B cell (primary cell): ENCODE data around the gene SPECC1L. TPM values are rescaled to one million over a fixed set of nuclear protein-coding genes. Genes with fewer than 3 reads are reported as not detected.

Experiments
- ATAC-seq: fragments of 200-7000 bp; cut with Tn5 transposase; one replicate; pipeline ENCODE4 v1.10.0; 2021; ENCODE audit warnings: low read depth, mild to moderate bottlenecking, moderate number of reproducible peaks, moderate library complexity
- CTCF ChIA-PET: fragments of 350-600 bp; sonication (Branson Sonifier 250); formaldehyde crosslinking; loops from one replicate; lab custom pipeline; 2021; ENCODE audit warnings: antibody characterized with exemption, inconsistent platforms; lab: Charles Lee
- POLR2A ChIA-PET: fragments of 350-600 bp; sonication (Branson Sonifier 250); formaldehyde crosslinking; loops from one replicate; lab custom pipeline; 2021; ENCODE audit warnings: antibody characterized with exemption; lab: Charles Lee
- DNase-seq: peaks from one replicate; pipeline ENCODE4 v3.0.0; 2013
- H2AFZ ChIP-seq: 2 replicates; pipeline ENCODE4 v1.6.1; 2012; ENCODE audit warnings: mild to moderate bottlenecking, low read depth, low read length; ENCODE audit not compliant: insufficient read depth, poor library complexity, severe bottlenecking
- H3K27ac ChIP-seq, 2 donors: 1 replicate in 1 of 2; 2 replicates in 1 of 2; pipeline ENCODE4 v1.5.1; 2012 to 2013; ENCODE audit warnings: low read length in 2 of 2, mild to moderate bottlenecking in 2 of 2, moderate library complexity in 1 of 2
- H3K27me3 ChIP-seq, 4 experiments: fragments of 200-600 bp in 1 of 4; sonication (generic) in 1 of 4; replicated peaks in 1 of 4; 1 replicate in 2 of 4; 2 replicates in 2 of 4; pipeline versions ENCODE4 v1.6.1 to v1.7.0; 2013 to 2016; ENCODE audit warnings: low read length in 3 of 4, mild to moderate bottlenecking in 2 of 4, mixed read lengths in 1 of 4, moderate library complexity in 1 of 4; ENCODE audit not compliant: insufficient read depth in 4 of 4, control insufficient read depth in 3 of 4; ENCODE audit errors: control extremely low read depth in 1 of 4
- H3K36me3 ChIP-seq, 2 experiments: replicated peaks in 1 of 2; 1 replicate in 1 of 2; 2 replicates in 1 of 2; pipeline versions ENCODE4 v1.6.1 to v1.7.1; 2013; ENCODE audit warnings: low read length in 1 of 2; ENCODE audit not compliant: insufficient read depth in 2 of 2, control insufficient read depth in 1 of 2; ENCODE audit errors: control extremely low read depth in 1 of 2, extremely low read depth in 1 of 2
- H3K4me1 ChIP-seq, 2 donors: fragments of 200-600 bp in 1 of 2; sonication (generic) in 1 of 2; 1 replicate in 1 of 2; 2 replicates in 1 of 2; pipeline versions ENCODE4 v1.5.1 to v1.6.1; 2013 to 2017; ENCODE audit warnings: low read length in 2 of 2; ENCODE audit not compliant: control insufficient read depth in 2 of 2, insufficient read depth in 2 of 2
- H3K4me2 ChIP-seq: replicated peaks from 2 replicates; pipeline ENCODE3; 2012; ENCODE audit warnings: mild to moderate bottlenecking, low read depth, low read length; ENCODE audit not compliant: poor library complexity, severe bottlenecking
- H3K4me3 ChIP-seq, 5 experiments: fragments of 200-600 bp in 1 of 5; sonication (generic) in 1 of 5; 1 replicate in 3 of 5; 2 replicates in 2 of 5; pipeline versions ENCODE4 v1.5.1 to v1.7.0; 2011 to 2016; ENCODE audit warnings: low read length in 4 of 5, mild to moderate bottlenecking in 4 of 5, low read depth in 2 of 5, control low read depth in 1 of 5, moderate library complexity in 1 of 5; ENCODE audit not compliant: insufficient read depth in 1 of 5; ENCODE audit errors: control extremely low read depth in 1 of 5, extremely low read depth in 1 of 5
- H3K79me2 ChIP-seq: fragments of 200-600 bp; sonication (generic); one replicate; pipeline ENCODE4 v1.6.0; 2016; ENCODE audit warnings: low read length; ENCODE audit not compliant: control insufficient read depth, insufficient read depth
- H3K9ac ChIP-seq: fragments of 200-600 bp; sonication (generic); 2 replicates; pipeline ENCODE4 v1.6.1; 2017; ENCODE audit warnings: mild to moderate bottlenecking, low read length, moderate library complexity
- H3K9me3 ChIP-seq, 3 donors: one replicate each; pipeline versions ENCODE4 v1.6.1 to v1.7.1; 2013; ENCODE audit warnings: low read length in 2 of 3; ENCODE audit not compliant: control insufficient read depth in 2 of 3, insufficient read depth in 1 of 3; ENCODE audit errors: control extremely low read depth in 1 of 3
- H4K20me1 ChIP-seq: 2 replicates; pipeline ENCODE4 v1.6.0; 2012; ENCODE audit warnings: mild to moderate bottlenecking, low read length; ENCODE audit not compliant: insufficient read depth, control insufficient read depth, poor library complexity, severe bottlenecking
- H3K27ac Mint-ChIP-seq: one replicate; pipeline ENCODE4 v1.8.0; 2021; ENCODE audit warnings: mixed read lengths
- H3K27me3 Mint-ChIP-seq: one replicate; pipeline ENCODE4 v1.8.0; 2021; ENCODE audit warnings: mixed read lengths
- H3K4me1 Mint-ChIP-seq: one replicate; pipeline ENCODE4 v1.8.0; 2021; ENCODE audit warnings: mixed read lengths
- H3K4me3 Mint-ChIP-seq: one replicate; pipeline ENCODE4 v1.8.0; 2021; ENCODE audit warnings: mixed read lengths
- H3K9me3 Mint-ChIP-seq: one replicate; pipeline ENCODE4 v1.8.0; 2022; ENCODE audit warnings: mixed read lengths; ENCODE audit not compliant: insufficient read depth
- CTCF ChIP-seq: fragments of 200-600 bp; IDR thresholded peaks from one replicate; pipeline ENCODE4 v1.8.0; 2022; ENCODE audit warnings: antibody characterized with exemption, mild to moderate bottlenecking
- EZH2 ChIP-seq: IDR thresholded peaks from 2 replicates; pipeline ENCODE4 v1.6.1; 2012; ENCODE audit warnings: borderline replicate concordance, low read depth, mild to moderate bottlenecking, moderate library complexity, low read length; ENCODE audit not compliant: insufficient read depth, poor library complexity, severe bottlenecking
- WGBS: methylation state at CpG from one replicate; pipeline ENCODE4 v1.1.5; 2013; ENCODE audit warnings: missing lambda C conversion rate; ENCODE audit not compliant: insufficient coverage; 5-methylcytosine and 5-hydroxymethylcytosine counted together
- intact Hi-C: fragments of 100-400 bp; cut with micrococcal nuclease; formaldehyde crosslinking; loops from one replicate; pipeline ENCODE4 v1.10.0; 2022
- polyA plus RNA-seq: library from polyadenylated mRNA; depleted of rRNA; stranded (reverse); fragments of >200 nt; gene quantifications from 2 replicates; pipeline ENCODE4 v1.2.3, GENCODE V29; 2012
- total RNA-seq, 2 donors: library from RNA; stranded (reverse); fragments of 120-200 nt in 1 of 2; gene quantifications; 1 replicate in 1 of 2; 2 replicates in 1 of 2; pipeline versions ENCODE4 v1.2.3 to v1.2.4, GENCODE V29; 2013 to 2022

SPECC1L gene
- total and polyA plus RNA-seq, 2 donors (not counting 1 experiment from before 2014, with no cell fraction given) = 14.4 to 85.3 TPM

GRCh38 chr22:24407884-24408283 is 137.3 kb downstream of the SPECC1L start:
- Mint-ChIP-seq H3K4me1 (peaks cover 10% of the 10 kb centered on the region), H3K9me3 (no peaks in the 10 kb centered on the region), H3K4me3 (no peak overlapping the region), H3K27me3 (no peaks in the 10 kb centered on the region), H3K27ac (peak overlapping the region; percentile 78)
- no peaks in the 10 kb centered on the region for H4K20me1 ChIP-seq
- H3K9me3 ChIP-seq = no peaks in the 10 kb centered on the region
- no peak overlapping the region for H2AFZ ChIP-seq
- DNase-seq (no peak), ATAC-seq (no peak)
- intact Hi-C loops = no loop called here
- TF ChIP-seq CTCF = no peak
- no peak for TF ChIP-seq EZH2
- H3K4me1 ChIP-seq = peaks cover 0 to 13% of the 10 kb centered on the region in 2 donors
- 100% methylated on average over 1 of the region's 4 CpGs for WGBS
- H3K79me2 ChIP-seq = peaks cover 9% of the 10 kb centered on the region
- H3K9ac ChIP-seq = no peak overlapping the region
- no peak overlapping the region for H3K27ac ChIP-seq
- H3K27me3 ChIP-seq = no peaks in the 10 kb centered on the region
- CTCF ChIA-PET = no interaction called here
- H3K4me2 ChIP-seq = no peak overlapping the region
- H3K4me3 ChIP-seq = no peak overlapping the region
- peaks cover 3 to 59% of the 10 kb centered on the region in 2 experiments for H3K36me3 ChIP-seq
- POLR2A ChIA-PET = no interaction called here

GRCh38 chr22:24408630-24409029 is 138.0 kb downstream of the SPECC1L start:
- H4K20me1 ChIP-seq = no peaks in the 10 kb centered on the region
- H3K4me2 ChIP-seq = no peak overlapping the region
- no peaks in the 10 kb centered on the region for H3K9me3 Mint-ChIP-seq
- H3K27ac ChIP-seq = no peak overlapping the region
- ChIA-PET POLR2A (no interaction called here), CTCF (interaction anchor here (0.9 to 1.0 kb wide), 2 partner anchors 13 to 56 kb away, joined by 3 read pairs; no protein-coding TSS in a partner anchor)
- WGBS = 94% methylated on average over 6 of the region's 7 CpGs
- H3K9me3 ChIP-seq = no peaks in the 10 kb centered on the region
- TF ChIP-seq CTCF (no peak), EZH2 (no peak)
- no peak overlapping the region for H2AFZ ChIP-seq
- H3K4me1 ChIP-seq = peaks cover 0 to 11% of the 10 kb centered on the region in 2 donors
- H3K27ac Mint-ChIP-seq = no peak overlapping the region
- H3K4me3 ChIP-seq = no peak overlapping the region
- H3K4me1 Mint-ChIP-seq = peaks cover 4% of the 10 kb centered on the region
- no peak overlapping the region for H3K4me3 Mint-ChIP-seq
- H3K79me2 ChIP-seq = peaks cover 9% of the 10 kb centered on the region
- DNase-seq (no peak), ATAC-seq (no peak)
- no peaks in the 10 kb centered on the region for H3K27me3 Mint-ChIP-seq
- intact Hi-C loops = no loop called here
- no peaks in the 10 kb centered on the region for H3K27me3 ChIP-seq
- no peak overlapping the region for H3K9ac ChIP-seq
- peaks cover 3 to 62% of the 10 kb centered on the region in 2 experiments for H3K36me3 ChIP-seq
